Skeletal muscle satellite cell (primary cell): ENCODE measurements around the gene SHLD1. TPM values are rescaled to one million over a fixed set of nuclear protein-coding genes. Genes with fewer than 3 reads are reported as not detected.
A peak's percentile ranks its signal among the peaks of the same experiment; 100 is the strongest.
"Not testable (repeated sequence)": the region's sequence is repeated elsewhere in the genome, so short reads cannot be mapped to it uniquely, and the experiment has no call there.

Experiments used
- H3K27me3 ChIP-seq: 2 replicates; pipeline ENCODE4 v1.7.0; 2013; ENCODE audit warnings: low read length; ENCODE audit not compliant: control insufficient read depth, insufficient read depth
- H3K36me3 ChIP-seq: 2 replicates; pipeline ENCODE4 v1.7.0; 2013; ENCODE audit warnings: mild to moderate bottlenecking, control low read depth, low read length; ENCODE audit not compliant: insufficient read depth
- H3K4me1 ChIP-seq: 2 replicates; pipeline ENCODE4 v1.7.0; 2013; ENCODE audit warnings: low read length; ENCODE audit not compliant: control insufficient read depth, insufficient read depth
- H3K4me2 ChIP-seq: 2 replicates; pipeline ENCODE4 v1.7.0; 2013; ENCODE audit warnings: mild to moderate bottlenecking, low read length
- H3K4me3 ChIP-seq: 2 replicates; pipeline ENCODE4 v1.7.0; 2013; ENCODE audit warnings: low read length
- H3K9ac ChIP-seq: 2 replicates; pipeline ENCODE4 v1.7.0; 2013; ENCODE audit warnings: mild to moderate bottlenecking, low read depth, low read length, moderate library complexity
- H3K9me3 ChIP-seq: replicated peaks from 2 replicates; pipeline ENCODE4 v1.7.0; 2013; ENCODE audit warnings: mild to moderate bottlenecking, control low read depth, low read length
- total RNA-seq: library from RNA; depleted of rRNA; stranded (reverse); fragments of >200 nt; gene quantifications from 2 replicates; pipeline ENCODE4 v1.2.3, GENCODE V29; 2012; rRNA removed

The SHLD1 gene
- 1.3 and 2.2 TPM in 2 replicates for total RNA-seq

- Histone ChIP-seq H3K36me3 (no peaks in the 10 kb centered on the region), H3K27me3 (peaks cover 16% of the 10 kb centered on the region), H3K9ac (peak within 1 kb of the TSS; percentile 81), H3K4me2 (peak within 1 kb of the TSS; percentile 86), H3K9me3 (no peaks in the 10 kb centered on the region), H3K4me3 (peak within 1 kb of the TSS; percentile 76), H3K4me1 (peaks cover 6% of the 10 kb centered on the region)
These were observed at the start of gene SHLD1 for GRCh38 chr20:5749952-5750779. Gene SHLD1 (plus strand): TSS chr20:5750401. CDS start chr20:5772866, 22,465 bp downstream.

GRCh38 chr20:5702339-5702738 is 47.9 kb upstream of the SHLD1 start:
- H3K4me3 ChIP-seq, H3K9me3 ChIP-seq, H3K9ac ChIP-seq, H3K36me3 ChIP-seq, H3K4me1 ChIP-seq, H3K4me2 ChIP-seq: not testable (repeated sequence)
- peaks cover 19% of the 10 kb centered on the region for H3K27me3 ChIP-seq

DNA sequence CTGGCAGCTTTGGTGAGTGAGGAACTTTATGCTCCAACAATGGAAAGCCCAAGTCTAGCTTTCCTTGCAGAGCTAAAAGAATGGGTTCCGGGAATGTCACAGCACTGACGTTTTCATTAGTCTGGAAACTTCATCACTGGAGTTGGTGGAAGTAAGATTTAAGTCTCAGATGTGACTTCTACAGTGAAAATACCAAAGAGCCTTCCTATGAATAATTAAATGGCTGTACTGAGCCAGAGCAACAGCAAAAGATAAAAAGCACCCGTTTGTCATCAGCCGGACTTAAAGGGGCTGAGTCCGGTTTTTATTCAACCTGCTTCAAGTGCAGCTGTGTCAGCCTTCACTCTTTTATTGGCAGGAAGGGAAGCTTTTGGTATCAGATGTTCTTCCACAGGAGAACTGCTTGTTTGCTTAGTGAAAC is 46.5 kb upstream of the SHLD1 start:
- no peak overlapping the region for H3K9ac ChIP-seq
- no peaks in the 10 kb centered on the region for H3K4me1 ChIP-seq
- H3K4me2 ChIP-seq = no peak overlapping the region
- no peaks in the 10 kb centered on the region for H3K9me3 ChIP-seq
- no peak overlapping the region for H3K4me3 ChIP-seq
- no peaks in the 10 kb centered on the region for H3K36me3 ChIP-seq
- H3K27me3 ChIP-seq = peaks cover 19% of the 10 kb centered on the region

GRCh38 chr20:5705827-5706226 is 44.4 kb upstream of the SHLD1 start:
- Histone ChIP-seq H3K27me3 (peaks cover 24% of the 10 kb centered on the region), H3K4me1 (no peaks in the 10 kb centered on the region), H3K36me3 (no peaks in the 10 kb centered on the region), H3K4me2 (no peak overlapping the region), H3K9me3 (no peaks in the 10 kb centered on the region), H3K9ac (no peak overlapping the region), H3K4me3 (no peak overlapping the region)

DNA sequence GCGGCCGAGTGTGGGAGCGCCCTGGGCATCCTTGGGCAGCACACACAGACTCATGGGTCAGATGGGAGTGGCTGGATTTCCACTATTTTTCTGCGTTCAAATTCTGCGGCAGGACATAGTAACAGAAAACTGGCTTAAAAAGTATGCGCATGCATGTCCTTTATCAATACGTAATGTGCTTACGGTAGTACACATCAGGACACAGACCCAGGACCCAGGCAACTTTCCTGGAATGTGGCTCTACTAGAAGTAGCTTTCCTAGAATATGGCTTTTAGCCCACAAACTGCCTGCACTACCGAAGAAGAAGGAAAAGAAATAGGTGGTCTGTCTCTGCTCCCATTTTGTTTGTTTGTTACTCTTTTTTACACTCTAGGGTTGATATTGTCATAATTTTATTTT is 43.4 kb upstream of the SHLD1 start:
- Histone ChIP-seq H3K4me2 (no peak overlapping the region), H3K9me3 (no peaks in the 10 kb centered on the region), H3K36me3 (no peaks in the 10 kb centered on the region), H3K9ac (no peak overlapping the region), H3K27me3 (peaks cover 25% of the 10 kb centered on the region), H3K4me3 (no peak overlapping the region), H3K4me1 (no peaks in the 10 kb centered on the region)

DNA sequence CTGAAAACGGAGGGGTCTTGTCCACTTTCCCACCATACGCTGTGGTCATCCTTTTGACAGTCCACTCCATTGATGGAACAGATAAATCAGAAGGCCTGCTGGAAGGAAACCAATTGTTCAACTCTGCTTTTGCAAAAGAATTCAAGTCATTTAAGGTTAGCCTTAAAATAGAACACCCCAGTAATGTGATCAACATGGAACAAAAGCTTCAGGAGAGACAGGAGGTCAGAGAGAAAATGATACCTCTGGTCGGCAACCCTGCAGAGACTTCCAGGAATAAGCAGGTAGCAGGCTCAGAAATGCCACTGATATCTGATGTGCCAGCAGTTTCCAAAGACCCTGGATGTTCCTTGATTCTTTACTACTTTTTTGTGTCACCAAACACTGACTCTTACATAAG is 39.6 kb upstream of the SHLD1 start:
- H3K36me3 ChIP-seq = no peaks in the 10 kb centered on the region
- H3K4me3 ChIP-seq = no peak overlapping the region
- H3K4me2 ChIP-seq = no peak overlapping the region
- peaks cover 19% of the 10 kb centered on the region for H3K27me3 ChIP-seq
- H3K9ac ChIP-seq = no peak overlapping the region
- H3K9me3 ChIP-seq = no peaks in the 10 kb centered on the region
- H3K4me1 ChIP-seq = no peaks in the 10 kb centered on the region

GRCh38 chr20:5714261-5715041 is 35.8 kb upstream of the SHLD1 start:
- no peaks in the 10 kb centered on the region for H3K9me3 ChIP-seq
- H3K36me3 ChIP-seq = no peaks in the 10 kb centered on the region
- no peaks in the 10 kb centered on the region for H3K4me1 ChIP-seq
- no peak overlapping the region for H3K4me3 ChIP-seq
- no peak overlapping the region for H3K4me2 ChIP-seq
- H3K27me3 ChIP-seq = peaks cover 13% of the 10 kb centered on the region
- no peak overlapping the region for H3K9ac ChIP-seq

DNA sequence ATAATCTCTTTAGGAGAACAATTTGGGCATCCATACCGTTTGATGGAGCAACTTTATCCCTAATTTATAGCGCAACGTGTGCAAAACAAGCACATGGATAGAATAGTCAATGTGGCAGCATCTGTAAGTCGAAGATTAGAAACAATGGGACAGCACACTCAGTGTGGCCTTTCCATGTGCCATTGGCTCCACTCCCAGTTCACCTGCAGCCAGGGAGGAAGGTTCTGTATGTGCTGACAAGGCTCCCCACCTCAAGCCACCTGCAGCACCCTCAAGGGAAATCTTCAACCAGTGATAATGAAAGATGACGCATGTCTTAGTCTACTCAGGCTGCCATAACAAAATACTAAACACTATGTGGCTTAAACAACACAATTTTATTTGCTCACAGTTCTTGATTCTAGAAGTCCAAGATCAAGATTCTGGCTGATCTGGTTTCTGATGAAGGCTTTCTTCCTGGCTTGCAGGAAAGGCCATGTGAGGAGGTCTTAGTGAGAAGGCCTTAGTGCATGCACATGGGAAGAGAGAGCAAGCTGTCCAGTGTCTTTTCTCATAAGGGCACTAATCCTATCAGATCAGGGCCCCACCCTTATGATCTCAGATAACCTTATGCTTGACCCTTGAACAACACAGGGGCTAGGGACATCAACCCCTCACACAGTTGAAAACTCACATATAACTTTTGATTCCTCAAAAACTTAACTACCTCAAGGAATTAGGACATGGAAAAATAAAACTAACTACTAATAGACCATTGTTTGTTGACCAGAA is 34.9 kb upstream of the SHLD1 start:
- H3K4me3 ChIP-seq = no peak overlapping the region
- H3K4me1 ChIP-seq = peaks cover 7% of the 10 kb centered on the region
- no peaks in the 10 kb centered on the region for H3K9me3 ChIP-seq
- peaks cover 13% of the 10 kb centered on the region for H3K27me3 ChIP-seq
- H3K9ac ChIP-seq = no peak overlapping the region
- no peak overlapping the region for H3K4me2 ChIP-seq
- no peaks in the 10 kb centered on the region for H3K36me3 ChIP-seq

DNA sequence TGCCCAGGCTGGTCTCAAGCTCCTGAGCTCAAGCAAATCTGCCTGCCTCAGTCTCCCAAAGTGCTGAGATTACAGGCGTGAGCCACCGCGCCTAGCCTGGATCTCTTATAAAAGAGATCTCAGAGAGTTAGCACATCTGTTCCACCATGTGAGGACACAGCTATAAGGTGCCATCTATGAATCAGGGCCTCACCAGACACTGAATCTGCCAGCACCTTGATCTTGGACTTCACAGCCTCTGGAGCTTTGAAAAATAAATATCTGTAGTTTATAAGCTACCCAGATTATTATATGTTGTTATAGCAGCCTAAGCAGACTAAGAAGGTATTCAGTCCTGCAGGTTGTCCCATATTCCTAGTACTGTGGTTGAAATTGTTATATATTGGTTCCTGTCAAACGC is 33.2 kb upstream of the SHLD1 start:
- Histone ChIP-seq H3K9me3 (no peaks in the 10 kb centered on the region), H3K4me1 (peaks cover 10% of the 10 kb centered on the region), H3K9ac (no peak overlapping the region), H3K36me3 (no peaks in the 10 kb centered on the region), H3K27me3 (peaks cover 7% of the 10 kb centered on the region), H3K4me3 (no peak overlapping the region), H3K4me2 (no peak overlapping the region)

DNA sequence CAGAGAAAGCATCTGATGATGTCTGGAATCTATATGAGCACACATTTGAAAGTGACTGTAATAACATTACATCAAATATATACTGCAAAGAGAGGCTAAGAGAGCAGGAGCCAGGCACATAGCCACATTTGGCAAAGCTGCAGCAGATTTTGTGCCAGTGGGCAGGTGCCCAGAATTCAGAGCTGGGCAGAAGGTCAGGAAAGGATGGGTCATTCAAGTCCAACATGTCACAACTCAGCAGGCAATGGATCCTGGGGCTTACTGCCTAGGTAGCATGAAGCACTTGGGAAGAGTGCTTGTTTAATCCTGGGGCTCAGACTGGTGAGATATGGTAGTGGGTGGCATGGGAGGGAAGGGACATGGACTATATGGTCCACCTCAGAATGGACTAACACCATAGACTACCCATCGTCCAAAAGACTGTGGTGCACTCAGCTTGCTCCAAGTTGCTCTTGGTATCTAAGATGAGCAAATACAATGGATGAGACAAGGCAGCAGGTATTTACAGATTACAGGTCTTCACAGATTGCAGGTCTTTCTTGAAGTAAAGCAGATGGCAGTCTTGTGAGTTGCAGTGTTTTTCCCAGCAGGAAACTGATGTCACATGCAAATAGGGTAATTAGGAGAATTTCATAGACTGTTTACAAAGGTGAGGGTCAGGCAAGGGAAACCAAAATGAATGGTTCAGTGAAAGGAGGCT is 31.2 kb upstream of the SHLD1 start:
- H3K9ac ChIP-seq = no peak overlapping the region
- H3K36me3 ChIP-seq = no peaks in the 10 kb centered on the region
- H3K4me3 ChIP-seq = no peak overlapping the region
- H3K4me1 ChIP-seq = peaks cover 10% of the 10 kb centered on the region
- no peak overlapping the region for H3K4me2 ChIP-seq
- no peaks in the 10 kb centered on the region for H3K27me3 ChIP-seq
- H3K9me3 ChIP-seq = no peaks in the 10 kb centered on the region
